Activated CD4-positive, alpha-beta T cell treated with anti-CD3 and anti-CD28 coated beads for 4 hours (primary cell): Measurements from ENCODE around the gene HCN4.
A peak's percentile ranks its signal among the peaks of the same experiment; 100 is the strongest.

ENCODE experiments used
- DNase-seq, 2 donors: peaks; one replicate each; pipeline ENCODE4 v3.0.0-alpha.2; 2020

HCN4 gene

DNA sequence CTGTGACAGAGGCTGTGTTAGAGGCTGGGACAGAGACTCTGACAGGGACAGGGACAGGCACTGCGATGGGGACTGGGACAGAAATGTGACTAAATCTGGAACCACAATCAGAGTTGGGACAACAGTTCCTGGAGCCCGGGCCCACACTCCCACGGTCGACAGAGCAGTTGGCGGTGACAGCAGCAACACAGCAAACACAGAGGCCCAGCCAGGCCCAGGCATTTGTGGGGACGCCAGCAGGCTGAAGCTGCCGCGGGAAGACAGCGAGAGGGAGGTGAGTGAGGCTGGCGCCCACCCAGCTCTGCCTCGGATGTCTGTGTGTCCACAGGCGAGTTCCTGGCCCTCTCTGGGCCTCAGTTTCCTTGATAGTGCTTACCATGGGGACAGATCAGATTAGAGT, 9.3 kb upstream of the HCN4 start:
- DNase-seq, result no peak

DNA sequence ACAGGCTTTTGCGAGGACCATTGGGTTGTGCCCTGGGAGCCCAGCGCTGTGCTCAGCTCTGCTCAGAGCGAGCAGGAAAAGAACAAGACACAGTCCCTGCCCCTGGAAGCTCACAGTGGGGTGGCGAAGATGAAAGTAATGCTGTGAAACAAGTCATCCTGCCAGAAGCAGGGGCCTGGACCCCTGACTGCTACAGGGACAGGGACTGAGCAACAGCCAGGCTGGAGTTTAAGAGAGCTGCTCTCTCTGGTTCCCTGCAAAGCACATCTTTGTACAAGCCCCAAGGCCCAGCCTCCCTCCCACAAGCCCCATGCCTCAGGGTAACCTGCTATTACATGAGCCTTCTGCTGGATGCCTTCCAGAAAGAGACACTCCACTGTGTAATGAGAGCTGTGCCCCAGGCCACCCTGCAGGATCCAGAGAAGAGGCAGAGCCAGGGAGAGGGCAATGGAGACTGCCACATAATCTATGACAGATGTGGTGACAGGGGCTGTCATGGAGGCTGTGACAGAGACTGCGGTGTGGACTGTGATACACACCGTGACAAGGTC, 7.1 kb upstream of the HCN4 start:
- no peak for DNase-seq

DNA sequence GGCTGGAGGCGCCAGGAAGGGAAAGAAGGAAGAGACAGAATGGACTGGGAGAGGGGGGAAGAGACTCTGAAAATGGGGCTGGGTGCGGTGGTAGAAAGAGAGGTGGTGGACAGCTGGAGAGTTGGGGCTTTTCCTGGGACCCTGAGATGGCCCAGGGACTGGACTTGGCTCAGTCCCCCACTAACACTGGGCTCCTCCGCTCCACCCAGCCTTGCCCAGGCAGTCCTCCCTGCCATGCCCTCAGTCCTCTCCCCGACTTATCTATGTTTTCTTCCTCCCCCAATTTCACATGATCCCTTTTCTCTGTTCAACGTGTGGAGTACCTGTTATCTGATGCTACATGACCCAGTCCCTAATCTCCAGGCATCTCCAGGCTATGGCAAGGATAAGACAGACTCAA, 6.3 kb upstream of the HCN4 start:
- no peak for DNase-seq

DNA sequence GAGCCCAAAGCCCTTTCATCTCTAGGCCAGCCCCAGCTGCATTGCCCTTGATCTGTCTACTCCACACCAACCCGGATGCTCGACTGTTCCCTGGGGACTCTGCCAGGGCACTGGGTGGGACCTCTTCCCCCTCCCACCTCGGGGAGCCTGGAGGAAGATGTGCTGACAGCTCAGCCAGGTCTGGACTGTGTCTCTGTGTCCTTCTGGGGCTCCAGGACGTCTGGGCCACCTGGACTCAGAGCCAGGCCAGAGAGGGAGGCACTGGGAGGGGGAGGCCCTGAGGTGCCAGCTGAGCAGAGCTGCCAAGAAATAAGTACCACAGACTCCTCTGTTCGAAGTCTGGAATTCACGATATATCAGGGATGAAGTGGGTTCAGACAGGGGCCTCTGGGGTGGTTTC, 5.8 kb upstream of the HCN4 start:
- no peak for DNase-seq

DNA sequence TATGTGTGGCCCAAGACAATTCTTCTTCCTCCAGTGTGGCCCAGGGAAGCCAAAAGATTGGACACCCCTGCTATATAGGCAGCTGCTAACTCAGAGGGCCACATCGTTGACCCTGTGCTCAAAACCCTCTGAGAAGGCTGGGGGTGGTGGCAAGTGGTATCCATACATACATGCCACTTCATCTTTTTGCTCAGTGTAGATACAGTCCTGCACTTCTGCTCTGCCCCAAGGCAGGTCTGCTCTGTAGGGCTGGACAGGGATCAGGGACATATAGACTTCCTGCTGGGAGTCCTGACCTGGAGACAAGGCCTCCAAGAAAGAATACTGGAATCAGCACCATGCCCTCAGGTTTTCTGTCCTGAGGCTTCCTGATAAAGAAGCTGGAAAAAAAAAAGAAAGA, 4.5 kb upstream of the HCN4 start:
- no peak for DNase-seq

DNA sequence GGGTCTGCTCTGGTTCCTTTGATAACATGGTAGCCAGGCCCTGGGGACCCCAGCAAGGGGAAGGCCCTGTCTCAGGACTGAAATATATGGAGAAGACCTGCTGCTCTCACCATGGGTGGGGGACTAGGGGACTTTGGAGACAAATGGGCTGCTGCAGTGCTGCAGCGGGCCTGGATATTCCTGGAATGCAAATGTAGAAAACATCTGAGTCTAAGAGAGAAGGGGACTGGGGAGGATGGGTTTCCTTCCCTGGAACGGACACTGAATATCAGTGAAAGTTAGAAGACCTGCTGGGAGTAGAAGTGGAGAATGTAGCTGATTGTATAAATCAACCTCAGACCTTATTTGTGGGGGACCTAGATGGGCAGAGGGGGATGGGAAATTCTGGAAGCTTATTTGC, 3.1 kb upstream of the HCN4 start:
- no peak for DNase-seq

DNA sequence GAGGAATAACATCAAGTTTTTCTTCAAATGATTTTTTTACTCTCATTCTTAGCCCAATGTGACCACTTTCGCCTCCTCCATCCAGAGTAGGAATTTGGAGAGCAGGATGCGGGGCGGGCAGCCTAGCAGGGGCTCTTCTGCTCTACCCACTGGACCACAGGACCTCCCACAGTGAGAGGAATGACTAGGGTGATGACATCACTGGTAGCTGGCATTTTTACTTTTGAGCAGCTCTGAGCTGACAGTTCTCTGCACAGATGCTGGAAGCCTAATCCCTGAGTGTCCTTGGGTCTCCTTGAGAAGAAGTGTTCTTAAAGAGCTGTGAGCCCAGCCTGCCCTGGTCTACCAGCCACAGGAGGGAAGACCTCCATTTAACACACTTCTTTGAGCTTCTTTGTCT, 1.4 kb upstream of the HCN4 start:
- DNase-seq, result no peak

DNA sequence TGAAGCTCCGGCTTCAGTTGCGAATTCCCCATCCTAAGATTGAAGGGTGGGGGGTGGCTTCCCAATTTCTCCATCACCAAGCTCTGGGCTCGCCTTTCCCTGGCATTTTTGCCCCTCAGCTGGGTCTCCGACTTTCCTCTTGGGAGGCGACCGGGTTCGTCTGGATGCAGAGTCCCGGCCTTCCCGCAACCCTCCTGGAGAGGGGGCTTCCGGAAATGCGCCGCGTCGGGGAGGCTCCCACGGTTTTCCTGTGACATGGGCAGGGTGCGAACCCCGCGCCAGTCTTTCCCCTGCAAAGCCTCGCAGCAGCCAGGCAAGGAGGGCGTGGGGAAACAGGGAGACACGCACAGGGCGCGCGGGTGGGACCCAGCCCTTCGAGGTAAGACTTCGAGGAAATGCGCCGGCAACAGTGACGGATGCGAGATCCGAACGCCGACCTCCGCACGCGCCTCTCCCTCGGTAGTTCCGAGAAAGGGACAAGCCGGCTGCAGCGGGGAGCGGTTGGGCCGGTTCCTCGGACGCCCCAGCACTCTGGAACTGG, 466 bp upstream of the HCN4 start:
- no peak for DNase-seq

DNA sequence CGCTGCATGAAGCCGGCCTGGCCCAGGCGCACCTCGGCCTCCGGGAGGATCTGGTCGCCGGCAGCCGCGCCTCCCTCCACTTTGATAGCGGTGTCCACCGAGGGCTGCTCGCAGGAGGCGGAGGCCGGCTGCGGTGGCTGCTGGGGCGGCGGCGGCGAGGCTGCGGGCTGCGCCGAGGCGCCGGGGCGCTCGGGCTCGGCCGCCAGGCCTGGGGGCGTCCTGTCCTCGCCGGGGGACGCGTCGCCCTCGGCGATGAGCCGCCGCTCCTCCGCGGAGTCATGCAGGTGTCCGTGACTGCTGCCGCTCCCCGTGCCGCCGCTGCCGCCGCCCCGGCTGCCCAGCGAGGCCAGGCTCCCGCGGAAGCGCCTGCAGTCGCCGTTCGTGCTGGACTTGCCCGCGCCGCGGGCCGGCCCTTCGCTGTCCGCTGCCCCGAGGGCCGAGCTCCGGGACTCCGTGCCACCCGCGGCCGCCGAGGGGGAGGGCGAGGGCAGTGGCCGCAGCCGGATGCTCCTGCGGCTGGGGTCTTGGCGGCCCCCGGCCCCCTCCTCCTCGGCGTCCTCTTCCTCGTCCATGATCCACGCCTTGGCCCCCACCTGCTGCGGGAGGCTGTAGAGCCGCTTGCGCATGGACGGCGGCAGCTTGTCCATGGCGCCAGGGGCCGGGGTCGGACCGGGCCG, 996 bp downstream of the HCN4 start:
- DNase-seq, result no peak

DNA sequence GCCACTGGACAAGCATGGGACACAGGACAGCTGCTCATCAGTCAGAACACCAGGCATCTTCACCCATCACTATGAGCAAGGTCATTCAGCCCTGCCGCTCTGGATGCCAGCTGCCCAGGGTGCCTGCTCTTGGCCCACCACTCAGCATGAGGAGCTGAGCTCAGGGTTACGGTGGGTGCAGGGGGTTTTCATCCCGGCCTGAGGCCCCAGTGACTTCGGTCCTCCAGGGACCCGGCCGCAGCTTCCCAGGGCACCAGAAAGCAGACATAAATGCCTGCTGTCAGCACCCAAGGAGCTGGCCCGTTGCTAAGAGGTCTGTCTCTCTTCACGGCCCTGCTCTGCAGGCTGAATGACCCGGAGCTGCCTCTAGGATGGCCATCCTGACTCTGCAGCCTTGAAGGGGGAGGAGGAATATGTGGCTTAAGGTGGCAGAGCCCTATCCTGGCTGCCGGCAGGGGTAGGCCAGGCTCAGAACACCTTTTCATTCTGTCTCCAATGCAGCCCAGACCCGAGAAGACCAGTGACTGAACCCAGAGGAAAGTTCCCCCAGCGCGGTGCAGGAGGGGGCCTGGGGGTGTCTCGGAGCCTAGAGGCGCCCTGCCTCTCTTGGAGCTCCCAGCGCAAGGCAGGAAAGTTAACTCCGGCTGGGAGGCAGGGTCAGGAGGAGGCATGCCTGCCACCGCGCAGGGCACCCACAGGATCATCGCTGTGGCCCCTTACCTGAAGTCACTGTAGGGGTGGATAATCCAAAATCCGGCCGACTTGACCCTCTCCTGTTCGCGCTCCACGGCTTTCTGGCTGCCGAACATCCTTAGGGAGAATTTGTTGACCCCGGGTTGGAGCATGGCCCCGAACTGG, 1.8 kb downstream of the HCN4 start:
- no peak for DNase-seq

DNA sequence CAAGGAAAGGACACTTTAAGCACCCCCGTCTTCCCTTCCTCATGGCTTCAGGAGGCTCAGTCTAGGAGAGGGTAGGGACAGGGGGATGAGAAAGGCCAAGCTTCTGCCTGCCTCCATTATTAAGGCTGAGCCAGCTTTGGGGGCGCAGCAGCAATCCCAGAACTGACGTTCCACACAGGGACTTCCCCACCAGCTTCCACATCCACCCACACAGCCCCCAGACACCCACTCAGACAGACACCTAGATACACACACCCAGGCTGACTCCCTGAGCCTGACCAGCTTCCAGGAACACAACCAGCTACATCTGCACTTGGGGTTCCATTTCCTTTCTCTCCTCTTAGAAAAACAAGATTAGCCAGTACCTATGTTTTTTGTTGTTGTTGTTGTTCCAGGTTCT, 4.7 kb downstream of the HCN4 start:
- no peak for DNase-seq

DNA sequence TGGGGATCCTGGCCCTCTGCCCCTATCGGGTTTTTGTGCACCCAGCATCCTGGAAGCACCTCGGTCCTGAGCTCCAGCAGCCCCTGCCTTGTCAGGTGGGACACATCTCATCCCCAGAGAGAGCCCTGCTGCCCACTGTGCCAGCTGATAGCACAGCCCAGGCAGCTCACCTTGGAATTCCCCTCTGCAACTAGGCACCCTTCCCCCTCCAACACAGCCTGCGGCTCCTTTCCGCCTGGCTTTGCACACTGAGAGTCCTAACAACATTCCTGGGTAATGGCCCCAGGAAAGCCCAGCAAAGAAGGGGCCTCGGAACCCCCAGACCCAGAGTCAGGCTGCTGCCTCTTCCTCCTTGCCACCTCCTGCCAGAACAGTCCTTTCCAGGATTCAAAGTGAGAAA, 5.9 kb downstream of the HCN4 start:
- DNase-seq, result no peak

DNA sequence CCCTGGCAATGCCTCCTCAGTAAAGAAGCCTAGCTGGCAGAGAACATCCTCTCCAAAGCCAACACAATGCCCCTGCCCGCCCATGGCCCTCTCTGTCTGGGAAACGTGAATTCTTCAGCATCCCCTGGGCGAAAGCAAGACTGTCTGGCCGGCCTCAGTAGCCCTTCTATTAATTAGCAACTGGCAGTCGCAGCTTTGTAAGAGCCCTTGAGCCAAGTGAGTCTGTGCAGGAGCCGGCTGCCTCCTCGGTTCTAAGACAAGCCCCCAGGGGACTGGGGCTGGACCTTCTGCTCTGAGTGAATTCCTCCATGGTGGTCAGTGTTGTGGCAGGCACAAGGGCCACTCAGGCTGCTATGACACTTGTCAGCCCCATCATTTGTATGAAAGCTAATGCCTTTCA, 7.4 kb downstream of the HCN4 start:
- no peak for DNase-seq

DNA sequence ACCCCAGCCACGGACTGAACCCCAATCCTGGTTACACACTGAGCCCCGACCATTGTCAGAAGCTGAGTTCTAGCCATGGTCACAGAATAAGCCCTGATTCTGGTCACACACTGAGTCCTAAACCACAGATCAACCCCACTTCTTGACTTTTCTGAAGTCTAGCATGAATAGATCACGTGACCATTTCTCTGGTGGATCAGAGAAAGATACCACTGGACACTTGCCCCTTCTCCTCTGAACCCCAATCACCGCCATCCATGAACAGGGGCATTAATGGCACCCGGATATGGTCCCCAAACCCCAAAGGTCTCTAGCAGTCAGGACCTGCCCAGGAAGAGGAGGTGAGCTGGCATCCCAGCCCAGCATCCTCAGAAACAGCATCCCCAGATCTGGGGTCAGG, 9.1 kb downstream of the HCN4 start:
- DNase-seq, result no peak

DNA sequence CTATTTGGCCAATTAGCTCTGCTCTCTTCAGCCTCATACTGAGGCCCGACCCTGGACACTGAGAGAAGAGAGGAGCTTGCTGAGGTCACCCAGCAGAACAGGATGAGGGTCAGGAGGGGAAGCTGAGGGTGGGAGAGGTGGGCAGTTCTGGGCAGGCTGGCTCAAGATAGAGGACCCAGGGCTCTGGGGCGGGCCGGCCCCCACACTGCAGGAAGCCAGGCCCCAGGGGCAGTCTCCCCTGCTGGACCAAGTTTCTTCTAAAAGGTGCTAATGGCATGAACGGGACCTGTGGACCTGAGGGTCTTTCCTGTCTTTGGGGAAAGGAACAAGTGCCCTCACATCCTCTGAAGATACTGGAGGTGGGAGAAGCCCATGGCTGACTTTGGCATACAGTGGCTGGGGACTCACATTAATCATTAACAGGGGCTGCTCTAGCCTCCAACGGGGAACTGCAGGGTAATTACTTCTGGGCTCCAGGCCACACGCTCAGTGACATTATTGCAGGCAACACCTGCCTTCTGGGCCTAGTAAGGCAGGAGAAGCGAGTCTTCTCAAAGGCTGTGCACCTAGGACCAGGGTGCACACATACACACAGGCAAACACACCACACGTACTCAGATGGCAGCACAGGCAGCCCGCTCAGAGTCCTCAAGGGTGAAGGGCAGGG, 10.6 kb downstream of the HCN4 start:
- no peak for DNase-seq

DNA sequence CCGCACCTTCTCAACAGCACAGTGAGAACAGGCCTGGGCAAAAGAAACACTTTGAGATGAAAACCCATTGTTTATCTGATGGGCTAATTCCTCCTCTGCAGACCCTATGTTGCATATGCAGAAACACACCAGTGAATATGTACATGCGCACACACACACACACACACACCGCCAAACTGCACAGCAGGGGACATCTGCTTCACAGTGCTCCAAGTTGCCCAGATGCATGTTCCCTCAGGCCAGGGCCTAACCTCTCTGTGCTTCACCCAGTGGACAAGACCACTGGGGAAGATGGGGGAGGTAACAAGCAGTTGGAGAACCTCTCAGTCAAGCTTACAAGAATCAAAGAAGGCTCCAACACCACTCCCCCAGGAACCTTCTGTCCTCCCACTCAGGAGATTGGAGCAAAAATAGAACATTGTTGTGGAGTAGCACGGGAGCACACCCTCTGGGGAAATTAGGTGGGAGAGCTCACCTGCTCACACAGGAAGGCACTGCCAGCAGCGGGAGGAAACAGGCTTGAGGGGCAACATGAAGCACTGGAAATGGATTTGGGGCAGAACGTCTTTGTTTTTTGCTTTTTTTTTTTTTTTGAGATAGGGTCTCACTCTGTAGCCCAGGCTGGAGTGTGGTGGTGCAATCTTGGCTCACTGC, 13.0 kb downstream of the HCN4 start:
- DNase-seq, result no peak

DNA sequence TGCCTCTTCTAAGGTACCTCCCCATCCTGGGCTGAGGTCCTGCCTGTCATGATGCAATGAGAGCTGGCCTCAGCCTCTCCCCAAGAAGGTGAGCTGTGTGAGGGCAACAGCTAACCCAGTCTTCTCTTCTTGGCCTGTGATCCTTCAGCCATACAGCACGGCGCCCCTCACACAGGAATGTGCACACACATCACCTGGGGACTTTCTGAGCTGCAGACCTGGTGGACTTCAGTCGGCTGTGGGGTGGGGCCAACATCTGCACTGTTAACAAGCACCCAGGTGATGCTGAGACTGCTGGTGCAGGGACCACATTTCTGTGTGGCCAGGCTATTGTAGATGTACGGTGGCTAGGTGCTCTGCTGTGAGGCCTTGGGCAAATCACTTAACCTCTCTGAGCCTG, 14.5 kb downstream of the HCN4 start:
- DNase-seq, result no peak

DNA sequence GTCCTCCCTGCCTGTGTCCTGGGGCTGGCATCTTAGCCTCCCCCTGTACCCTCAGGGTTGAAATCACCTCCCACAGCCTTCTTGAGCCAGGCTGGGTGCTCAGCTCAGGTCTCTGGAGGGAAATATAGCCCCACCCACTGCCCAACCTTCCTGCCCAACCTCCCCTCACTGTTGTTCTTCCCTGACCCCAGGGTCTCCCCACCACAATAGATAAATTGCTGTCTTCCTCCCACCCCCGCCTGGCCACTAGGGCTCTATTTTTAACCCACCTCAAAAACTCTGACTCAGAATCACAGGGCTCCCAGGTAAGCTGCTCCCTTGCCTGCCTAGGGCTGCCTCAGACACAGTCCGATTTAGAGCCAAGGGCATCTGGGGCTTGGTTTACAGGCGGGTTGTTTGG, 15.0 kb downstream of the HCN4 start:
- no peak for DNase-seq

DNA sequence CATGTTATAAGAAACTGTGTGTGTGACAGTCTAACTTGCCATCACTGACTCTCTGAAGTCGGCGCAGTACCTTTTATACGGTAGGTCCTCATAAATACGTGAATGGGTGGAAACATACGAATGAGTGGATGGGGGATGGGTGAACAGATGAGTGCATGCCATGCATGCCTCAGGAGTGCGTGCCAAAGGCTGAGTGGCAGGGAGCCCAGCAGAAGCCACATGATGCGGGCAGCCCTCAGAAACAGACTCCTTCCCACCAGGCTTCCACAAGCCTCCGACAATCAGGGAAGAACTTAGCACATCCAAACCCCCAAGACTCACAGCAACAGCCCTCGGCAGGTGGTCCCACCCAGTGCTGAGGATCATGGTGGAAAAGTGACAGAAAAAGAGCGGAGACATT, 16.7 kb downstream of the HCN4 start:
- no peak for DNase-seq

DNA sequence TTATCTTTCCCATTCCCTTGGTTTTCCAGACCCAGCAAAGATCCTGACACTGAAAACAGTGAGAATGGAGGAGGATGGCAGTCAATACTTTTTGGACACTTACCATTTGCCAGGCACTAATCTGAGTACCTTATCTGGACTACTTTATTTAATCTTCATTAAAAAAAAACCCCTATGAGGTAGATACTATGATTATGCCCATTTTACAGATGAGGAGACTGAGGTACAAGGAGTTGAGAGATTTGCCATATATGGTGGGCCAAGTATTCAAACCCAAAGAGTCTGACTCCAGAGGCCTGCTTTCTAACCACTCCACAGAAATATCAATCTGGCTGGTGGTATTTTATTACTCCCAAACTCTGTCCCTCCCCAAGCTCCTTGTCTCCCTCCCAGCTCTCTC, 19.6 kb downstream of the HCN4 start:
- no peak for DNase-seq

DNA sequence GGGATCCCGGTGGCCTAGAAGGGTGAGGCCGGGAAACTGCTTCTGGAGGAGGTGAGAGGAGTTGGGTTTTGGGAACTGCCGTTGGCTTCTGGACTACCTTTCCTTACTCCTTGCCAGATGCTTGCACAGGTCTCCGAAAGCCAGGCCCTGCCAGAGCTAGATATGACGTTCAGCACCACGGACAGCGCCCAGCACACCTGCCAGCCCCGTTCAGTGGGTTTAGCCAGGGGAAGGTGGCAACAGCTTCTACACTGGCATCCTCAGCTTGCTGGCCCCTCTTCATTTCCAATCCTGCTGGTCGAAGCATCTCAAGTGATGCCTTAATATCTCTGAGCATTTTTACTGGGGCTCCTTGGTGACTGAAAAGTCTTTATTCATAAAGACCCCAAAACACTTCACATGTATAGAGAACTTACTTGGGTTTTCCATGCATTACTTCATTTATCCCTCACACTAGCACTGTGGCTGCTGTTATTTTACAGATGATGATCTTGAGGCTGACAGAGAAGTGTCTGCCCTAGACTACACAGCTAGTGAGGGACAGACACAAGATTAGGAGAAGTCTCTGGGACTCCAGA, 21.9 kb downstream of the HCN4 start:
- peak; percentile 44 to 52 for DNase-seq

DNA sequence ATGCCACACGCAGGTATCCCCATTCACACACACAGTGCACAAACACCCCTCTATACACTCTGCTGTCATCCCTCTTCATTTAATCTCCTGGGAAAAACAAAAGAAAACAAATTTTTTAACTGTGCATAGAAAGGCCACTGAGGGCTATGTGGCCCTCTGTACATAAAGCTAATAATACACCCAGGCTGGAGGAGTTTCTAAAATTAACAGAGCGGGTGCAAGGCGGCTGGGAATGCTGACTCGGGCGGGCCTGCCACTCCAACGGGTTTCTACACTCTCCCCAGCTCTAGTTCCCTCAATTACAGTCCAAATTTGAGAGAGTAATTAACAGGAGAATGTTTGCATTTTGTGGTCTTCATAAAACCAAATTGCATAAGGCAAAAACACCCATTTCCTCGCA, 23.1 kb downstream of the HCN4 start:
- no peak for DNase-seq

DNA sequence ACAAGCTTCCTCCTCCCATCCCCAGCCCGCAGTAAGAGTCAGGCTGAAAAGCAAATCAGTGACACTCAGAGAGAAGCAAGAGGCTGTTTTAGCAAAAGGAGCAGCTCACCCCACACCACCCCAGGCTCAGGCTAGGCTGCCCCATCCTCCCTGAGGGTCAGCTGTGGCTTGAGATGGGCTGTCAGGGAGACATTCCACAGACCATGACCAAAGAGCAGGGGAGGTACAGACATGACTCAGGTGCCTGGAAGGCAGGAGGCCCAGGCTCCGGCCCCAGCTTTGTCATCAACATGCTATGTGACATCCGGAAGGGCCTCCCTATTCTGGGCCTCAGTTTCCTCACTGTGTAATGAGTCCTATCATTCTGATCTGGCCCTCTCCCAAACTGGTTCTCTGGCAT, 24.7 kb downstream of the HCN4 start:
- no peak for DNase-seq
